ENCODE results near the gene FMN1. TPM values are rescaled to one million over a fixed set of nuclear protein-coding genes. Genes with fewer than 3 reads are reported as not detected.
A peak's percentile ranks its signal among the peaks of the same experiment; 100 is the strongest.

The FMN1 gene
- total RNA-seq, 1 donor from 2014 or later = 4.3 TPM

DNA sequence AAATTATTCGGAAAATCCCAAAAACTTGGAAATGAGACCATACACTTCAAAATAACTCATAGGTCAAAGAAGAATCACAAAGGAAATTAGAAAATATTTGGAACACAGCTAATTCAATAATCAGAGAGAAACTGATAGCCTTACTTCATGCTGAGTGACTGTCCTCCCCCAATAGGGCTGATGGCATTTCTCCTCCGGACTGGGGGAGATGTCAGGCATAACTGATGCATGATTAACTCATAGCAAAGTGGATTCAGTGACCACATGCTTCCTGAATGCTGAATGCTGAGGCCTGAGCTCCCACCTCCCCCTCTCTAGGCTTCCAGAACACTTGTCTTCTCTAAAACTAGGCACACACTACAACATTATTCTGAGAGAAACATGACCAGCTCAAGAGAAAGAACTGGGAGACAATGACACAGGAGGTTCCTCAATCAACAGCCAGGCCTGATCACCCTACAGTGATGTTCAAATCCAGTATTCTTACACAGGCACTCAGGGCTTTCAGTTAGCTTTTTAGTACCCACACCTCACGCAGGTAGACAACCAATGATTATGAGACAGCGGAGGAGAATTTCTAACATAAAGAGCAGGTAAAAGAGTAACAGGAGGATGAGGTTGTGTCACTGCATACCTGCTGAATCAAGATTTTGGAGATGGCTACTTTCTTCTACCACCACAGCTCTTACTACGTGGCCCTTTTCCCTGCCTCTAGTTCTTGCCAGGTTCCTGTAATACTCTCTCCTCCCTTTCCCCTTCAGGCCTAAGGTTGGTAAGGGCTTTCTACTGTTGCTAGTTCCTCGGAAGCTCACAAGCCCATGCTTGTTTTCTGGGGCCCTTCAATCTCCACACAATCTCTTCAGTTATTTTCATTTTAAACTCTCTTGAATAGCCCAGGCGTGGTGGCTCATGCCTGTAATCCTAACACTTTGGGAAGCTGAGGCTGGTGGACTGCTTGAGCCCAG, 96.1 kb downstream of the FMN1 start:
- DNase-seq (ENCODE audit: low read depth) = peak; percentile 67
- H3K4me3 ChIP-seq (ENCODE audit: low read depth, low read length) = no peak overlapping the region

DNA sequence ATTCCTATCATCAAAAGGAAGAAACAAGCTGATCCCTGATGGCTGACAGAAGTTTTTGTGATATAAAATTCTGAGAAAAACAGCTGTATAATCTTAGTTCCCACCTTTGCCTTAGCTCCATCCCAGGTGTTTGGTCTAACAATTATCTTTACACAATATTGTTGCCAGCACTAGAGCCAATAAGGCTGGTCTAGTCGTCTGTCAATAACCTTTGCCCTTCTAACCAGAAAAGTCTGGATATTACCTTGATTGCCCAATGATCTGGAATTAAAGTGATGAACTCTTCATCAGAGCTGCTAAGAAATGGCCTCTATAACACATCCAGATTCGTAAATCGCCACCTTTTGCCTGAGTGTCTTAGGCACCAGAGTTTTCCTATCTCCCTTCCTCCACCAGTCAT, 98.4 kb downstream of the FMN1 start:
- TF ChIP-seq, protein P1, sequence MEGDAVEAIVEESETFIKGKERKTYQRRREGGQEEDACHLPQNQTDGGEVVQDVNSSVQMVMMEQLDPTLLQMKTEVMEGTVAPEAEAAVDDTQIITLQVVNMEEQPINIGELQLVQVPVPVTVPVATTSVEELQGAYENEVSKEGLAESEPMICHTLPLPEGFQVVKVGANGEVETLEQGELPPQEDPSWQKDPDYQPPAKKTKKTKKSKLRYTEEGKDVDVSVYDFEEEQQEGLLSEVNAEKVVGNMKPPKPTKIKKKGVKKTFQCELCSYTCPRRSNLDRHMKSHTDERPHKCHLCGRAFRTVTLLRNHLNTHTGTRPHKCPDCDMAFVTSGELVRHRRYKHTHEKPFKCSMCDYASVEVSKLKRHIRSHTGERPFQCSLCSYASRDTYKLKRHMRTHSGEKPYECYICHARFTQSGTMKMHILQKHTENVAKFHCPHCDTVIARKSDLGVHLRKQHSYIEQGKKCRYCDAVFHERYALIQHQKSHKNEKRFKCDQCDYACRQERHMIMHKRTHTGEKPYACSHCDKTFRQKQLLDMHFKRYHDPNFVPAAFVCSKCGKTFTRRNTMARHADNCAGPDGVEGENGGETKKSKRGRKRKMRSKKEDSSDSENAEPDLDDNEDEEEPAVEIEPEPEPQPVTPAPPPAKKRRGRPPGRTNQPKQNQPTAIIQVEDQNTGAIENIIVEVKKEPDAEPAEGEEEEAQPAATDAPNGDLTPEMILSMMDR (conservative IDR thresholded peaks at IDR 0.05; ENCODE audit: low read depth, low read length) = no peak

More for the DNA sequence above, 96.1 kb downstream of the FMN1 start:
- TF ChIP-seq, protein P1 (conservative IDR thresholded peaks at IDR 0.05; ENCODE audit: low read depth, low read length) = no peak

DNA sequence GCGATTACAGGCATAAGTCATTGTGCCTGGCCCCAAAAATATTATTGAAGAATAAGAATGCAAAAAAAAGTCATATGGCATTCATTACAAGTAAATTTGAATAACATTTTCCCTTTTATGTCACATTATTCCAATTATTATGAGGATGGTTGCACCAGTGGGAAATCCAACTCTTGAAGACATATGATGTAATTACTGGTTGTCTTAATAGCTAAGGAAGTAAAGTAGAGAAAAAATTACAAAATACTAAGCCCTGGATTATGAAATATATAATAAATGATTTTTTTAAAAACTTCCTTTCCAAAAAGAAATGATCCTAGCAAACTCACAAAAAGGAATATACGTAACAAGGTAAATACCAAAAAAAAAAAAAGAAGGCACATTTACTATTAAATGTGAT, 98.9 kb downstream of the FMN1 start:
- TF ChIP-seq, protein P1 (conservative IDR thresholded peaks at IDR 0.05; ENCODE audit: low read depth, low read length) = no peak
- H3K4me3 ChIP-seq (ENCODE audit: low read depth, low read length) = no peak overlapping the region
- no peak for DNase-seq (ENCODE audit: low read depth)

More for the DNA sequence above, 98.4 kb downstream of the FMN1 start:
- no peak for DNase-seq (ENCODE audit: low read depth)
- H3K4me3 ChIP-seq (ENCODE audit: low read depth, low read length) = no peak overlapping the region

DNA sequence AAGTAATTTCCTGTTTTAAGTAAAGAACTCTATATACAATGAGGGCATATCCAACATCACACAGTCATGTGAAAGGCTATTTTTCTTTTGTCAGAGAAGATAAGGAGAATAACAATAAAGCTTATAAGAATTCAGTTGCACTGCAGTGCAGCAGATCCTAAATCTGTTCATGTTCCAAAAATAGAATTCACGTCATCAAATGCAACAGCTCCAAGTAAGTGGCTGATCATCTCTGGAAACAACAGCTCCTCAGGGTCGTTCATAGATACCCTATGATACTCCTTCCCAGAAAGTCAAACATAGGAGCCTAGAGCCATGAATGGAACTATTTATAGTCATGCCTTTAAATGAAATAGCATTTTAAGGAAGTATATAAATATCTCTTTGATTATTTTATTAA, 100.2 kb downstream of the FMN1 start:
- H3K4me3 ChIP-seq (ENCODE audit: low read depth, low read length) = no peak overlapping the region
- DNase-seq (ENCODE audit: low read depth) = no peak
- TF ChIP-seq, protein P1 (conservative IDR thresholded peaks at IDR 0.05; ENCODE audit: low read depth, low read length) = no peak

DNA sequence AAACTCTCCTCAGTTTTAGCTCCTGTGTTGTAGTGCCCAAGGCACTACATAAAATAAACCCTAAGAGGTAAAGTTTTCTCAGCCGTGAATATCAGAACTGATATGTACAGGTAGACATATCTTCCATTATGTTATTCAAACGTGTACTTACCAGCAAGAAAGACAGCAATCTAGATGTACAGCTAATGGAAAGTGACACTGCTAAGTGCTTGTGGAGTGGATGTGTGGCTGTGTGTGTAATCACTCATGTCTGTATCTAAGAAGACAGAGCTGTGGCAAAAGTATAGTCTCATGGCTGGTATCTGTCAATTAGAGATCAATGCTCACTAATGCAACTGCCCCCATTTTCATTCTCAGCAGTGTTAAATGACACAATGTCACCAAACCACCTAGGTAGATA, 101.3 kb downstream of the FMN1 start:
- no peak for DNase-seq (ENCODE audit: low read depth)
- TF ChIP-seq, protein P1 (conservative IDR thresholded peaks at IDR 0.05; ENCODE audit: low read depth, low read length) = no peak
- H3K4me3 ChIP-seq (ENCODE audit: low read depth, low read length) = no peak overlapping the region

DNA sequence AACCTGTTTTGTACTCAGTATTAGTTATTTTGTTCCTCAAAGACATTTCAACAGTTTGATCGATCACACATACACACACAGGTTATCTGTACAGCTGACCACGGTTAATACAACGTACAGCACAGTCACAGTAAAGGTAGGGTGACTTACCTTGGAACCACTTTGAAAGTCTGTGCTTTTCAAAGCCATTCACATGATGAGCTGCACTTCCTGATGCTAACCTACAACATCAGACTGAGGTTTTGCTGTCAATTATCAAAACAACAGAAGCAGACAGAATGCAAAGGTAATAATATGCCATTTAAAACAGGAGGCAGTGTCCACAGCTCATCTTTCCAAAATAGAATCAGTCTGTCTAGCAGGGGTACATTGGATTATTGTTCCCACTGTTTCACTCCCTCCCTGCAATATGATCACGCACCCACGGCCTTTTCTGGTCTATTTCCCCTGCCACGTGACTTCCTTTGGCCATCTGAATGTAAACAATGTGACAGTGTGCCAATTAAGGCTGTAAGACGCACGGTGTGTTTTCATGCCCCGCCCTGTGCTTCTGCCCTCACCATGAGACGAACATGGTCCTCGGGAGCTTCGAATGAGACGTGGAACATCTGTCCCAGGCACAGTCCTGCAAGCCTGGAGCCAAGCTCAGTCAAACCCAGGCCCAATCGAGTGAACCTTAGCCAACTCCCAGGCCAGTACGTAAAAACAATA, 102.4 kb downstream of the FMN1 start:
- no peak overlapping the region for H3K4me3 ChIP-seq (ENCODE audit: low read depth, low read length)
- TF ChIP-seq, protein P1 (conservative IDR thresholded peaks at IDR 0.05; ENCODE audit: low read depth, low read length) = no peak
- DNase-seq (ENCODE audit: low read depth) = no peak
